Right cardiac atrium (tissue), 5 donors: ENCODE results near the gene COL15A1. TPM values are rescaled to one million over a fixed set of nuclear protein-coding genes. Genes with fewer than 3 reads are reported as not detected.
"Not testable (repeated sequence)": the region's sequence is repeated elsewhere in the genome, so short reads cannot be mapped to it uniquely, and the experiment has no call there.

Source experiments
- ATAC-seq, 2 donors: fragments of 200-7000 bp; cut with Tn5 transposase; one replicate each; pipeline versions ENCODE4 v1.8.0 to v1.9.1; 2020; ENCODE audit warnings: moderate library complexity in 2 of 2, mild to moderate bottlenecking in 1 of 2
- DNase-seq, 3 donors: peaks; one replicate each; pipeline ENCODE4 v3.0.0-alpha.2; 2020
- H3K27ac ChIP-seq: one replicate; pipeline ENCODE4 v1.5.1; 2013; ENCODE audit warnings: mild to moderate bottlenecking, low read length, control low read depth, moderate library complexity
- H3K27me3 ChIP-seq: one replicate; pipeline ENCODE4 v1.6.1; 2013; ENCODE audit not compliant: control insufficient read depth, insufficient read depth
- H3K4me1 ChIP-seq: one replicate; pipeline ENCODE4 v1.6.1; 2013; ENCODE audit warnings: low read length; ENCODE audit not compliant: control insufficient read depth, insufficient read depth
- H3K4me3 ChIP-seq: one replicate; pipeline ENCODE4 v1.5.1; 2013; ENCODE audit warnings: low read length, control low read depth
- H3K9me3 ChIP-seq: one replicate; pipeline ENCODE4 v1.6.1; 2013; ENCODE audit warnings: low read length; ENCODE audit not compliant: control insufficient read depth
- WGBS: extraction: QIAGEN DNeasy Blood & Tissue Kit; methylation state at CpG from one replicate; pipeline ENCODE4 v1.1.7; 2013; 5-methylcytosine and 5-hydroxymethylcytosine counted together
- intact Hi-C, 4 donors: fragments of 100-400 bp; cut with DNase I; formaldehyde crosslinking; loops; one replicate each; pipeline versions ENCODE4 v1.11.0 to v1.14.0; 2022 to 2023
- long read RNA-seq, 4 donors: library from polyadenylated mRNA; unstranded; transcript quantifications; one replicate each; pipeline ENCODE4 v2.0.0, GENCODE V29; 2020 to 2021
- polyA plus RNA-seq: library from polyadenylated mRNA; stranded (reverse); fragments of 200-250 nt; gene quantifications from one replicate; pipeline ENCODE4 v1.2.3, GENCODE V29; 2013
- total RNA-seq, 4 donors: library from RNA; stranded (reverse); fragmentation: NEBNext Ultra II Directional; extraction: Animal tissue kit (Norgen Biotek cat#: 25700); gene quantifications; one replicate each; pipeline ENCODE4 v1.2.1, GENCODE V29; 2021
- donor health status: healthy with polysubstance abuse.
- donor health status: DM: no; HTN: yes; CAD: no.
- donor health status: DM: no; HTN: no; CAD: no.
- donor health status: DM: no; HTN: yes; CAD: no; lungs with severe emphysema.
- donor health status: DM: yes; HTN: yes; CAD: no.

COL15A1 gene
- total RNA-seq = 10 to 100 TPM; 34.7 to 87.1 (median 63.5) TPM
- polyA plus RNA-seq = 22.5 TPM
- long read RNA-seq, donor 1, full-length matches to known transcripts = 32 of 112 reads
- long read RNA-seq, donor 1, partial matches to known transcripts = 67 of 112 reads
- long read RNA-seq, donor 1, other reads (novel, unspliced or antisense) = 13 of 112 reads
- long read RNA-seq, donor 2, full-length matches to known transcripts = 26 of 50 reads
- long read RNA-seq, donor 2, partial matches to known transcripts = 16 of 50 reads
- long read RNA-seq, donor 2, other reads (novel, unspliced or antisense) = 8 of 50 reads
- long read RNA-seq, donor 3, full-length matches to known transcripts = 34 of 145 reads
- long read RNA-seq, donor 3, partial matches to known transcripts = 91 of 145 reads
- long read RNA-seq, donor 3, other reads (novel, unspliced or antisense) = 20 of 145 reads
- long read RNA-seq, donor 4, full-length matches to known transcripts = 19 of 38 reads
- long read RNA-seq, donor 4, partial matches to known transcripts = 16 of 38 reads
- long read RNA-seq, donor 4, other reads (novel, unspliced or antisense) = 3 of 38 reads

GRCh38 chr9:98943682-98944056 is at the start of gene COL15A1:
Gene COL15A1, plus strand, starts transcription at chr9:98943907. Its CDS starts 155 bp downstream, at chr9:98944062.
- intact Hi-C loops = loop anchor here in 1 of 4 donors (10.0 kb wide), 1 partner anchor 79 kb away; no protein-coding TSS in a partner anchor
- H3K27me3 ChIP-seq = no peaks in the 10 kb centered on the region
- H3K9me3 ChIP-seq = no peaks in the 10 kb centered on the region
- H3K27ac ChIP-seq = peak within 1 kb of the TSS; percentile 43
- peaks cover 9% of the 10 kb centered on the region for H3K4me1 ChIP-seq
- peak; percentile 77 to 82 for ATAC-seq
- DNase-seq = peak; percentile 58 to 83 (median 82)
- under 1% methylated on average over 58 of the region's 58 CpGs for WGBS
- H3K4me3 ChIP-seq = peak within 1 kb of the TSS; percentile 68

- 82% methylated on average over 3 of the region's 3 CpGs for WGBS
- DNase-seq (no peak), ATAC-seq (no peak)
- Histone ChIP-seq H3K9me3 (no peaks in the 10 kb centered on the region), H3K27me3 (no peaks in the 10 kb centered on the region), H3K4me1 (peaks cover 9% of the 10 kb centered on the region), H3K27ac (no peak overlapping the region), H3K4me3 (no peak overlapping the region)
- intact Hi-C loops = no loop called here
These were observed 49.5 kb upstream of the COL15A1 start for GRCh38 chr9:98894171-98894570.

- no peak overlapping the region for H3K27ac ChIP-seq
- intact Hi-C loops = no loop called here
- H3K9me3 ChIP-seq = no peaks in the 10 kb centered on the region
- ATAC-seq (no peak), DNase-seq (no peak)
- H3K4me3 ChIP-seq = no peak overlapping the region
- H3K27me3 ChIP-seq = no peaks in the 10 kb centered on the region
- WGBS = 62% methylated on average over 3 of the region's 3 CpGs
- H3K4me1 ChIP-seq = peaks cover 8% of the 10 kb centered on the region
These were observed 48.9 kb upstream of the COL15A1 start for GRCh38 chr9:98894761-98895160.

- H3K27me3 ChIP-seq = no peaks in the 10 kb centered on the region
- H3K27ac ChIP-seq = no peak overlapping the region
- intact Hi-C loops = no loop called here
- peaks cover 4% of the 10 kb centered on the region for H3K4me1 ChIP-seq
- ATAC-seq (no peak), DNase-seq (no peak)
- no peaks in the 10 kb centered on the region for H3K9me3 ChIP-seq
- 93% methylated on average over 2 of the region's 2 CpGs for WGBS
- no peak overlapping the region for H3K4me3 ChIP-seq
These were observed 47.1 kb upstream of the COL15A1 start for GRCh38 chr9:98896632-98897031.

- no peaks in the 10 kb centered on the region for H3K9me3 ChIP-seq
- DNase-seq (no peak), ATAC-seq (no peak)
- WGBS = 42% methylated on average over 1 of the region's 1 CpG
- H3K4me1 ChIP-seq = peaks cover 4% of the 10 kb centered on the region
- H3K27ac ChIP-seq = no peak overlapping the region
- no peak overlapping the region for H3K4me3 ChIP-seq
- intact Hi-C loops = no loop called here
- H3K27me3 ChIP-seq = no peaks in the 10 kb centered on the region
These were observed 46.0 kb upstream of the COL15A1 start for GRCh38 chr9:98897745-98898144.

GRCh38 chr9:98899408-98900056 is 44.2 kb upstream of the COL15A1 start:
- Histone ChIP-seq H3K4me1 (no peaks in the 10 kb centered on the region), H3K27me3 (no peaks in the 10 kb centered on the region), H3K4me3 (no peak overlapping the region), H3K27ac (no peak overlapping the region), H3K9me3 (no peaks in the 10 kb centered on the region)
- DNase-seq = no peak
- intact Hi-C loops = no loop called here
- no peak for ATAC-seq
- 54% methylated on average over 4 of the region's 4 CpGs for WGBS

GRCh38 chr9:98900244-98900643 is 43.5 kb upstream of the COL15A1 start:
- intact Hi-C loops = no loop called here
- Histone ChIP-seq H3K27ac (no peak overlapping the region), H3K9me3 (no peaks in the 10 kb centered on the region), H3K27me3 (no peaks in the 10 kb centered on the region), H3K4me3 (no peak overlapping the region), H3K4me1 (peaks cover 1% of the 10 kb centered on the region)
- DNase-seq (no peak), ATAC-seq (no peak)
- 95% methylated on average over 5 of the region's 5 CpGs for WGBS

GRCh38 chr9:98900725-98901124 is 43.0 kb upstream of the COL15A1 start:
- 82% methylated on average over 3 of the region's 3 CpGs for WGBS
- peaks cover 1% of the 10 kb centered on the region for H3K4me1 ChIP-seq
- H3K27ac ChIP-seq = no peak overlapping the region
- intact Hi-C loops = no loop called here
- no peaks in the 10 kb centered on the region for H3K9me3 ChIP-seq
- no peaks in the 10 kb centered on the region for H3K27me3 ChIP-seq
- DNase-seq (no peak), ATAC-seq (no peak)
- no peak overlapping the region for H3K4me3 ChIP-seq

- H3K27me3 ChIP-seq, H3K9me3 ChIP-seq, ATAC-seq, intact Hi-C loops, H3K4me1 ChIP-seq, DNase-seq, H3K4me3 ChIP-seq, H3K27ac ChIP-seq: not testable (repeated sequence)
- 77% methylated on average over 3 of the region's 3 CpGs for WGBS
These were observed 41.9 kb upstream of the COL15A1 start for GRCh38 chr9:98901843-98902242.

GRCh38 chr9:98902516-98902915 is 41.2 kb upstream of the COL15A1 start:
- DNase-seq (no peak), ATAC-seq (no peak)
- peaks cover 7% of the 10 kb centered on the region for H3K4me1 ChIP-seq
- no peak overlapping the region for H3K4me3 ChIP-seq
- intact Hi-C loops = no loop called here
- no peaks in the 10 kb centered on the region for H3K27me3 ChIP-seq
- no peak overlapping the region for H3K27ac ChIP-seq
- WGBS = 100% methylated on average over 1 of the region's 1 CpG
- H3K9me3 ChIP-seq = no peaks in the 10 kb centered on the region

GRCh38 chr9:98902925-98903324 is 40.8 kb upstream of the COL15A1 start:
- Histone ChIP-seq H3K4me1 (peaks cover 7% of the 10 kb centered on the region), H3K4me3 (no peak overlapping the region), H3K9me3 (no peaks in the 10 kb centered on the region), H3K27ac (no peak overlapping the region), H3K27me3 (no peaks in the 10 kb centered on the region)
- ATAC-seq (no peak), DNase-seq (no peak)
- WGBS = 95% methylated on average over 5 of the region's 5 CpGs
- intact Hi-C loops = no loop called here
